Measurements from ENCODE around the gene PMF1. TPM values are rescaled to one million over a fixed set of nuclear protein-coding genes. Genes with fewer than 3 reads are reported as not detected.

Gene PMF1
- total RNA-seq, 1 donor from 2014 or later: 81.8 TPM

GRCh38 chr1:156191292-156191964 is 21.4 kb upstream of the PMF1 start:
- no peak for DNase-seq (ENCODE audit: low read depth)
- no peak for TF ChIP-seq CTCF (IDR thresholded peaks at IDR 0.05; ENCODE audit: insufficient read depth, low read length, poor library complexity, severe bottlenecking)
- Histone ChIP-seq H3K27me3 (ENCODE audit: control insufficient read depth, insufficient read depth, low read length) (no peaks in the 10 kb centered on the region), H3K36me3 (ENCODE audit: control insufficient read depth, insufficient read depth, low read length) (peaks cover 1% of the 10 kb centered on the region), H3K4me3 (ENCODE audit: low read depth, low read length) (no peak overlapping the region)

- no peak for DNase-seq (ENCODE audit: low read depth)
- H3K27me3 ChIP-seq (ENCODE audit: control insufficient read depth, insufficient read depth, low read length): no peaks in the 10 kb centered on the region
- TF ChIP-seq CTCF (IDR thresholded peaks at IDR 0.05; ENCODE audit: insufficient read depth, low read length, poor library complexity, severe bottlenecking): no peak
These were observed 19.7 kb upstream of the PMF1 start for GRCh38 chr1:156193208-156193487.

GRCh38 chr1:156193488-156194299 is 19.1 kb upstream of the PMF1 start, which contains the start of gene SLC25A44:
Gene SLC25A44, plus strand, starts transcription at chr1:156194104. Its CDS starts 5,744 bp downstream, at chr1:156199848.
- DNase-seq (ENCODE audit: low read depth): peak; percentile 95
- peak; percentile 52 for TF ChIP-seq CTCF (IDR thresholded peaks at IDR 0.05; ENCODE audit: insufficient read depth, low read length, poor library complexity, severe bottlenecking)

More at GRCh38 chr1:156193208-156193487, 19.7 kb upstream of the PMF1 start:
- Histone ChIP-seq H3K36me3 (ENCODE audit: control insufficient read depth, insufficient read depth, low read length) (peaks cover 1% of the 10 kb centered on the region), H3K4me3 (ENCODE audit: low read depth, low read length) (peak overlapping the region; percentile 94)

GRCh38 chr1:156194300-156194652 is 18.5 kb upstream of the PMF1 start:
- no peak for DNase-seq (ENCODE audit: low read depth)
- TF ChIP-seq CTCF (IDR thresholded peaks at IDR 0.05; ENCODE audit: insufficient read depth, low read length, poor library complexity, severe bottlenecking): no peak
- no peaks in the 10 kb centered on the region for H3K27me3 ChIP-seq (ENCODE audit: control insufficient read depth, insufficient read depth, low read length)
- H3K4me3 ChIP-seq (ENCODE audit: low read depth, low read length): peak overlapping the region; percentile 94
- H3K36me3 ChIP-seq (ENCODE audit: control insufficient read depth, insufficient read depth, low read length): peaks cover 1% of the 10 kb centered on the region

More at GRCh38 chr1:156193488-156194299, 19.1 kb upstream of the PMF1 start, which contains the start of gene SLC25A44:
- peaks cover 1% of the 10 kb centered on the region for H3K36me3 ChIP-seq (ENCODE audit: control insufficient read depth, insufficient read depth, low read length)
- peak within 1 kb of the TSS; percentile 94 for H3K4me3 ChIP-seq (ENCODE audit: low read depth, low read length)
- H3K27me3 ChIP-seq (ENCODE audit: control insufficient read depth, insufficient read depth, low read length): no peaks in the 10 kb centered on the region

- H3K36me3 ChIP-seq (ENCODE audit: control insufficient read depth, insufficient read depth, low read length): peaks cover 1% of the 10 kb centered on the region
- no peak for DNase-seq (ENCODE audit: low read depth)
- no peaks in the 10 kb centered on the region for H3K27me3 ChIP-seq (ENCODE audit: control insufficient read depth, insufficient read depth, low read length)
- TF ChIP-seq CTCF (IDR thresholded peaks at IDR 0.05; ENCODE audit: insufficient read depth, low read length, poor library complexity, severe bottlenecking): no peak
- H3K4me3 ChIP-seq (ENCODE audit: low read depth, low read length): no peak overlapping the region
These were observed 17.0 kb upstream of the PMF1 start for GRCh38 chr1:156195853-156196252.
